Type B pancreatic cell (in vitro differentiated cells): ENCODE results near the gene PITPNC1. TPM values are rescaled to one million over a fixed set of nuclear protein-coding genes. Genes with fewer than 3 reads are reported as not detected.

ENCODE experiments used
- DNase-seq: peaks from one replicate; pipeline ENCODE4 v3.0.0; 2021; ENCODE audit warnings: mixed read lengths; ENCODE audit not compliant: unreplicated experiment; ENCODE audit errors: extremely low spot score
- H3K27ac Mint-ChIP-seq: 2 replicates; pipeline ENCODE4 v1.8.0; 2021; ENCODE audit warnings: mild to moderate bottlenecking, mixed read lengths
- H3K27me3 Mint-ChIP-seq: 2 replicates; pipeline ENCODE4 v1.8.0; 2021; ENCODE audit warnings: mixed read lengths
- H3K36me3 Mint-ChIP-seq: 2 replicates; pipeline ENCODE4 v1.8.0; 2021; ENCODE audit warnings: mixed read lengths
- H3K4me1 Mint-ChIP-seq: one replicate; pipeline ENCODE4 v1.8.0; 2021; ENCODE audit warnings: mixed read lengths; ENCODE audit not compliant: unreplicated experiment
- H3K4me3 Mint-ChIP-seq: 2 replicates; pipeline ENCODE4 v1.8.0; 2021; ENCODE audit warnings: mild to moderate bottlenecking, mixed read lengths
- H3K9me3 Mint-ChIP-seq: 2 replicates; pipeline ENCODE4 v1.8.0; 2021; ENCODE audit warnings: mixed read lengths
- total RNA-seq: library from RNA; stranded (reverse); gene quantifications from 2 replicates; pipeline ENCODE4 v1.2.1, GENCODE V29; 2021; ENCODE audit warnings: low replicate concordance
- TF ChIP-seq, protein P1 (sequence below): fragments of 200-600 bp; sonication (generic); conservative IDR thresholded peaks from 2 replicates; pipeline ENCODE4 v1.5.0; 2021; ENCODE audit warnings: antibody characterized with exemption, mild to moderate bottlenecking

PITPNC1 gene
- total RNA-seq, 1 donor from 2014 or later: 18.7 TPM

DNA sequence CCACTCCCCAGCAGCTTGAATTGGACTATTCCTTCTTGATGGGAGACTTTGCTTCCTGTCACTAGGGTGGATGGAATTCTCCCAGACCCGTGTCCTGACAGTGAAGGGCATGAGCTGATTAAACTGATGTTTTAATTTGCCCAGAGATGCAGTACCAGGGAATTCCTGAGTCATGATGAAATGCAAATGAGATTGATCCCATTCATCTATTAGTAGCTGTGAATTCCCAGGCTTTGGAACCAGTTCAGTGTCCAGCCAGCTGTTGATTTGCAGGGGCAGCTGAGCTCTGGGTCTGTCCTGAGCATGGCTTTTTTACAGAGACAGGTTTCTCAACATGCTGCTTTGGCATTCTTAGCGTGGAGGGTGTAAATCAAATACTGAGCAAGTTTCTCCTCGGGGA lies 157.9 kb downstream of the PITPNC1 start:
- no peak for DNase-seq
- Mint-ChIP-seq H3K36me3 (peaks cover 9% of the 10 kb centered on the region), H3K9me3 (no peaks in the 10 kb centered on the region), H3K27ac (peak overlapping the region; percentile 66), H3K4me3 (no peak overlapping the region), H3K27me3 (no peaks in the 10 kb centered on the region), H3K4me1 (peaks cover 20% of the 10 kb centered on the region)
- TF ChIP-seq, protein P1, sequence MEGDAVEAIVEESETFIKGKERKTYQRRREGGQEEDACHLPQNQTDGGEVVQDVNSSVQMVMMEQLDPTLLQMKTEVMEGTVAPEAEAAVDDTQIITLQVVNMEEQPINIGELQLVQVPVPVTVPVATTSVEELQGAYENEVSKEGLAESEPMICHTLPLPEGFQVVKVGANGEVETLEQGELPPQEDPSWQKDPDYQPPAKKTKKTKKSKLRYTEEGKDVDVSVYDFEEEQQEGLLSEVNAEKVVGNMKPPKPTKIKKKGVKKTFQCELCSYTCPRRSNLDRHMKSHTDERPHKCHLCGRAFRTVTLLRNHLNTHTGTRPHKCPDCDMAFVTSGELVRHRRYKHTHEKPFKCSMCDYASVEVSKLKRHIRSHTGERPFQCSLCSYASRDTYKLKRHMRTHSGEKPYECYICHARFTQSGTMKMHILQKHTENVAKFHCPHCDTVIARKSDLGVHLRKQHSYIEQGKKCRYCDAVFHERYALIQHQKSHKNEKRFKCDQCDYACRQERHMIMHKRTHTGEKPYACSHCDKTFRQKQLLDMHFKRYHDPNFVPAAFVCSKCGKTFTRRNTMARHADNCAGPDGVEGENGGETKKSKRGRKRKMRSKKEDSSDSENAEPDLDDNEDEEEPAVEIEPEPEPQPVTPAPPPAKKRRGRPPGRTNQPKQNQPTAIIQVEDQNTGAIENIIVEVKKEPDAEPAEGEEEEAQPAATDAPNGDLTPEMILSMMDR: peak; percentile 48

DNA sequence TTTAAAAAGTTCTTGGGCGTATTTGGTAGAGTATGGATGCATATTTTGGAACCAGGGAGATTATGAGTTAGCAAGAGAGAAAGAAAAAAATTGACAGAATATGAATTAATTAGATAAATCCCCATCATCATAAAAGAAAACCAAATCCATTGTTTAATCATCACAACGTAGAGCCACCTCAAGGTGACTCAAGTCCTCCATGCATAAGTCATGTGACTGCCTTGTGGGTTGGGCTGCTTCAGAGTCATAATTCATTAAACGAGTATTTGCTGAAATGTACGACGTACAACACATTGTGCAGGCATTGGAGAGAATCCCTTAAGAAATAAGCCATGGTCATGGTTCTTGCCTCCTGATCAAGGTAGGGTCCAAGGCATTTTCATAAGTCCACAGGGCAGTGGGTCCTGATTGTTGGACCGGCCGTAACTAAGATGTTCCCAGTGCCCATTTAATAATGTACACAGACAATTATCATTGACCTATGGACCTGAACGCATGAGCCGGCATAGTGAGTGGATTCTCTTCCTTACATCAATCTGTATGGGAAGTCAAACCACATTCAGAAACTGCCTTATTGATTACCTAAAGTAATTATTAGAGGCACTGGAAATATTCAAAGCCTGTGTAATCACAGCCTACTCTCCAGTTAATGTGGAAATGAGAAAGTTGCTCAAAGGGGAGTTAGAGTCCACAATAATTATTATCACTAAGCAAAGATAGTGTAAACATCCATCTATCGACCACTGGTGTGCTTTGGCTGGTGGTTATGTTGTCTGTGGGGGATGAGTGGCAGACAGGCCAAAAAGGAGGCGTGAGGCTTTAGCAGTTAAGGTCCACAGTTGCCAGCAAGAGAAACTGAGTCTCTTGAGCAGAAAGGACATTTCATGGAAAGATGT lies 165.4 kb downstream of the PITPNC1 start:
- no peak overlapping the region for H3K27ac Mint-ChIP-seq
- H3K4me3 Mint-ChIP-seq: no peak overlapping the region
- H3K4me1 Mint-ChIP-seq: no peaks in the 10 kb centered on the region
- no peaks in the 10 kb centered on the region for H3K36me3 Mint-ChIP-seq
- no peaks in the 10 kb centered on the region for H3K27me3 Mint-ChIP-seq
- peaks cover 7% of the 10 kb centered on the region for H3K9me3 Mint-ChIP-seq
- TF ChIP-seq, protein P1: no peak
- DNase-seq: no peak

DNA sequence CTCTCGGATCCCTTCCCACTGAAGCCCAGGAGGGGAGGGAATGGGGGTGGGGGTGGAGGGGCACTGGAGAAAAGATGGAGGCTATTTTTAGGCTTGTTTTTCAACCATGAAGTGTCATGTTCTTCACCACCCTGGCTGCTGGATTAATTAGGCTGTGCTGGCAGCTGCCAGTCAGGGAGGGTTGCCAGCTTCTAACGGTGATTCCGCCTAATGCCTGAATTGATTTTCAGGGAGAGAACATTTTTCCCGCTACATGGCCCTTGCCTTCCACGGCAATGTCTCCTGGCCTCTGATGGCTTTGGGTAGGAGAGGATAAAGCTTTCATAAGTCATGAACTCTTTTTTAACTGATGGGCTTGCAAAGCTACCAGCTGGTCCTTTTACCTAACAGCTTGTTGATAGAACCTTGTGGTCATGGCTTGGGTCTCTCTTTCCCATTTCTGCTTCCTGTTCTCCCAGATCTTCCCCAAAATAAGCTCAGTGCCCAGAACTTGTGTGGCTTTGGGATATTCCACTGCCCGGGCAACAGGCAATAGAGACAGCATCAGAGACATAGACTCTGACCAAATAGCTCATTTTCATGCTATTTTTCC lies 167.4 kb downstream of the PITPNC1 start:
- Mint-ChIP-seq H3K36me3 (no peaks in the 10 kb centered on the region), H3K4me1 (peaks cover 1% of the 10 kb centered on the region), H3K27ac (no peak overlapping the region), H3K27me3 (no peaks in the 10 kb centered on the region), H3K9me3 (peaks cover 7% of the 10 kb centered on the region), H3K4me3 (no peak overlapping the region)
- TF ChIP-seq, protein P1: no peak
- DNase-seq: no peak

DNA sequence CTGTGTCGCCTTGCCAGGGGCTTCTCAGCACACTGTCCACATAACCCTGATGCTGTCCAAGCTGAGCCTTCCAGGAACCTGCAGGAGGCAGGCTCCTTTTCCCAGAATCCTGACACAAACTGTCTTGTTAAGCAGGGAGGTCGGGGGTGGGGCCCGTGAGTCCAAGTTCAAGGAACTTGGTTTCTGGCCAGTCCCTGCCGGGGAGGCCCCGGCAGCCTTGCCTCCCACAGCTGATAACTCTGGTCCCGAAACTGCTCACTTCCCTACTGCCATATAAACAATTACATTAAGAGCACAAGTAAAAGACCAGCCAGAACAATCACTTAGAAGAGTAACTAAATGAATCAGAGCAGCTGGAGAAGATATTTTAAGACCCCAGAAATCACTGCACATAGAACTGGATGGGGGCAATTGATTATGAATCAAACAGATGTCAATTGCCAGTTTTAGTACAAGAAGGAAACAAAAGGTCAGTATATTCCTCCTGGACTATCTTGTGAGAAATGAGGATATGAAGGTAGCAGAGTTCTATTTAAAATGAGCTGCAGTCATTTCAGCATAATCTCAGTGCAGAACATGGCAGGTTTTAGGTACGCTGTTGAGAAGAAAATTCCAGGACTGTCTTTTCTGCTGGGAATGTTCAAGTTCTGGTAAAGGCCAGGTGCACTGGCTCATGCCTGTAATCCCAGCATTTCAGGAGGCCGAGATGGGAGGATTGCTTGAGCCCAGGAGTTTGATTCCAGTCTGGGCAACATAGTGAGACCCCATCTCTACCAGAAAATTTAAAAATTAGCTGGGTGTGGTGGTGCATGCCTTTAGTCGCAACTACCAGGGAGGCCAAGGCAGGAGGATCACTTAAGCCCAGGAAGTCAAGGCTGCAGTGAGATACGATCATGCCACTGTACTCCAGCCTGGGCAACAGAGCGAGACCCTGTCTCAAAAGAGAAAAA lies 169.8 kb downstream of the PITPNC1 start:
- H3K36me3 Mint-ChIP-seq: no peaks in the 10 kb centered on the region
- no peaks in the 10 kb centered on the region for H3K27me3 Mint-ChIP-seq
- DNase-seq: no peak

DNA sequence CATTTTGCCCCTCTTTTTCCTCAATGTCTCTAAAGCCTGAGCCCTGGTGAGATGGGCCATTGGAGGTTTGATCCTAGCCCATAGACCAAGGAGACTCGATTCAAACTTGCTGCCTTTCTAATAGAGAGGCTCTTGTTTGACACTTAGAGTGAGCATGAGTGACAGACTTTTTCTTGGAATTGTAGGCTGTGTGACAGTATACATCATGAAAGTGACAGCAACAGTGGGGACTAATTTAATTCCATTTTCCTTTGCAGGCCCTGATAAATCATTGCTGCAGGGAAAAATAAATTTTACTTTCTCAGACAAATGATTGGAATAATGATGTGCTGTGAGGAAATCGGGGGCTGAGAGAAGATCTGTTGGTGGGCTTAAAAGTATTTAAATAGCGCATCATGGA lies 171.6 kb downstream of the PITPNC1 start:
- Mint-ChIP-seq H3K4me1 (peaks cover 9% of the 10 kb centered on the region), H3K4me3 (no peak overlapping the region), H3K27ac (no peak overlapping the region), H3K27me3 (no peaks in the 10 kb centered on the region), H3K9me3 (no peaks in the 10 kb centered on the region), H3K36me3 (no peaks in the 10 kb centered on the region)
- TF ChIP-seq, protein P1: no peak
- no peak for DNase-seq

More for the DNA sequence above, 169.8 kb downstream of the PITPNC1 start:
- no peak overlapping the region for H3K4me3 Mint-ChIP-seq
- H3K9me3 Mint-ChIP-seq: peaks cover 6% of the 10 kb centered on the region
- peaks cover 9% of the 10 kb centered on the region for H3K4me1 Mint-ChIP-seq
- TF ChIP-seq, protein P1: no peak
- H3K27ac Mint-ChIP-seq: peak overlapping the region; percentile 6
